ENCODE data around the gene ABCC5. TPM values are rescaled to one million over a fixed set of nuclear protein-coding genes. Genes with fewer than 3 reads are reported as not detected.

Gene ABCC5
- total RNA-seq, 1 experiment from 2014 or later = 9.7 TPM

DNA sequence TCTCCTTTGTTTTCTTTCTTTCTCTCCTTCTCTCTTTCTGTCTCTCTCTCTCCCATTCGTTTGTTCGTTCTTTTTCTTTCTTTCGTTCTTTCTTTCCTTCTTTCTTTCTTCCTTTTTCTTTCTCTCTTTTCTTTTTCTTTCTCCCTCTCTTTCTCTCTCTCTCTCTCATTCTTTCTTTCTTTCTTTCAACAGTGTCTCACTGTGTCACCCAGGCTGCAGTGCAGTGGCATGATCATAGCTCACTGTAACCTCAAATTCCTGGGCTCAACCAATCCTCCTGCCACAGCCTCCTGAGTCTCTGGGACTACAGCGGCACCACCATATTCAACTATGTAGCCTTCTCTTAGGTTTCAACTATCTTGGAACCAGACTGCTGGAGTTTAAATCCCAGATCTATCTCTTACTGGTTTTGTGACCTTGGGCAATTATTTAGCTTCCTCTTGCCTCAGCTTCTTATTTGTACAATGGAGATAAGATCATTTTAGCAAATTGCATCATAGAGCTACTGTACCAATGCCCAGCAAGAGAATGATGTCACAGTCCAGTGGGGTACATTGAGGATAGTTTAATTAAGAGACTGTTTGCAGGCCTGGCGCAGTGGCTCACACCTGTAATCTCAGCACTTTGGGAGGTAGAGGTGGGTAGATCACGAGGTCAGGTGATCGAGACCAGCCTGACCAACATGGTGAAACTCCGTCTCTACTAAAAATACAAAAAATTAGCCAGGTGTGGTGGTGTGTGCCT lies 105.7 kb downstream of the ABCC5 start:
- DNase-seq (ENCODE audit: low read depth, low spot score) = no peak
- in situ Hi-C loops (cut with HindIII; ENCODE audit: low pct_unique_long_range_greater_than_20kb, low sequenced_read_pairs) = no loop called here

DNA sequence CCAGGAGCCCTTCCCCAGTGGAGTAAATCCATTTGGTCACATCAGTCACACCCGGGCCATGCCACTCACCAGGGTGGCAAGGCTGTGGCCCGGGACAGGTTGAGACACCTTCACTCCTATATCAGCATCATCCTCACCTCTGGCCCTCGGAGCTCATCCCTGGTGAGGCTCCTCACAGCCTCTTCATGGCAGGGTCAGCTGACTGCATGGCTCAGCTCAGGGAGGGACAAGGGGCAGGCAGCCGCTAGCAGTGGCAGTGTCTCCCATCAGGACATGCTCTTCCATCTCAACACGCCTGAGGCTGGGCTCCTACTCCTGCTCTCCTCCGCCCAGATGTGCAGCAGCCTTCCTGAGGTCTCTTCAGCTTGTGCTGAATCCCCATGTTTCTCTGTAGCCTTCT lies 106.6 kb downstream of the ABCC5 start:
- in situ Hi-C loops (cut with HindIII; ENCODE audit: low pct_unique_long_range_greater_than_20kb, low sequenced_read_pairs) = no loop called here
- DNase-seq (ENCODE audit: low read depth, low spot score) = no peak

- in situ Hi-C loops (cut with HindIII; ENCODE audit: low pct_unique_long_range_greater_than_20kb, low sequenced_read_pairs) = no loop called here
- DNase-seq (ENCODE audit: low read depth, low spot score) = no peak
Measured at GRCh38 chr3:183909030-183909600, 108.6 kb downstream of the ABCC5 start.

- in situ Hi-C loops (cut with HindIII; ENCODE audit: low pct_unique_long_range_greater_than_20kb, low sequenced_read_pairs) = no loop called here
- DNase-seq (ENCODE audit: low read depth, low spot score) = no peak
Measured at GRCh38 chr3:183907911-183908331, 109.8 kb downstream of the ABCC5 start.

DNA sequence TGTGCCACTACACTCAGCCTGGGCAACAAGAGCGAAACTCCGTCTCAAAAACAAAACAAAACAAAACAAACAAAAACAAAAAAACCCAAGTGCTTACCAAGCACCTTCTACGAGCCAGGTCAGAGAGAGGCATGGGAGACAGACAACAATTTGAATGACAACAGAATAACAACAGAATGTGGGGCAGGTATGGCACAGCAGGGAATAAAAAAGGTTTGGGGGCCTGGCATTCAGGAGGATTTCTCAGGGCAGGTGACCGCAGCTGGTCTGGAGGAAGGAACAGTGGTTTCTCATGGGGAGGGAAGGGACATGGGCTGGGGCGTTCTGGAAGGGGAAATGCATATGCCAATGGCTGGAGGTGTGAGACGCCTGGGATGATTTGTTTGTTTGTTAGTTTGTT lies 110.5 kb downstream of the ABCC5 start:
- no peak for DNase-seq (ENCODE audit: low read depth, low spot score)
- in situ Hi-C loops (cut with HindIII; ENCODE audit: low pct_unique_long_range_greater_than_20kb, low sequenced_read_pairs) = no loop called here

- in situ Hi-C loops (cut with HindIII; ENCODE audit: low pct_unique_long_range_greater_than_20kb, low sequenced_read_pairs) = no loop called here
- no peak for DNase-seq (ENCODE audit: low read depth, low spot score)
Measured at GRCh38 chr3:183906234-183906921, 111.3 kb downstream of the ABCC5 start.

- in situ Hi-C loops (cut with HindIII; ENCODE audit: low pct_unique_long_range_greater_than_20kb, low sequenced_read_pairs) = no loop called here
Measured at GRCh38 chr3:183904833-183905780, 112.6 kb downstream of the ABCC5 start.

DNA sequence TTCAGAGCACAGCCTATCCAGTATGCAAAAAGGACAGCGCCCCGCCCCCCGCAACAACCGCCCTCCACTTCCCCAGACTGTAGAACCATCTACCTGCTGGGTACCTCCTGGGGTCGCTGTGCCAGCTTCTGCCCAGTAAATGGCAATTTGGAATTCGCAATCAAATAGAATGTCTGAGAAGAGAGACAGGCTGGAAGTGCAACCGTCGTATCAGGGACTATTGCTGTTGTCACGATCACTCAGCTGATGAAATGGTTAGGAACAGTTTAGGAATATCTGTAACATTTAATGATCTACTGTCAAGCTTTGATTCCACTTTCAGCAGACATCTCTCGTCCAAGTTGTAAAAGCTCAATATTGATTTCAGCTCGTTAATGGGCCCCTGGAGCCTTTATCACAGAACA lies 119.7 kb downstream of the ABCC5 start:
- in situ Hi-C loops (cut with HindIII; ENCODE audit: low pct_unique_long_range_greater_than_20kb, low sequenced_read_pairs) = loop anchor here (10.0 kb wide), 1 partner anchor 97 kb away; no protein-coding TSS in a partner anchor
- no peak for DNase-seq (ENCODE audit: low read depth, low spot score)

More at GRCh38 chr3:183904833-183905780, 112.6 kb downstream of the ABCC5 start:
- DNase-seq (ENCODE audit: low read depth, low spot score) = no peak

DNA sequence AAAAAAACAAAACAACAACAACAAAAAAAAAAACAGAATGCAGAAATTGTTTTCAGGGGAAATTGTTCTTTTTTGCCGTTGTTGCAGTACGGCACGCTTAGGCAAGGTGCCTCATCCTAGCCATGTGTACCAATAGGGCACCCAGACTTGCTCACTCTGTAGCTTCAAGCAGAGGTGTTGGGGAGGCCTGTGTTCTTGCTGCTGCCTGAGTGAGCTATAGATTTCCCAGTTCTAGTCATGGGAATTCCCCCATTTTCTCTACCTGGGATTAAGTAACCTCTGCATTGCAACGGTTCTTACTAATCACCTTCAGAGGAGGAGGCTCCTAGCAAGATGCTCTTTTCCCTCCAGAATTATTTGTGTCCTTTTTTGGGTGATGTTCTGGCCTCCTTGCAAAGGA lies 120.1 kb downstream of the ABCC5 start:
- in situ Hi-C loops (cut with HindIII; ENCODE audit: low pct_unique_long_range_greater_than_20kb, low sequenced_read_pairs) = loop anchor here (10.0 kb wide), 1 partner anchor 97 kb away; no protein-coding TSS in a partner anchor
- no peak for DNase-seq (ENCODE audit: low read depth, low spot score)

DNA sequence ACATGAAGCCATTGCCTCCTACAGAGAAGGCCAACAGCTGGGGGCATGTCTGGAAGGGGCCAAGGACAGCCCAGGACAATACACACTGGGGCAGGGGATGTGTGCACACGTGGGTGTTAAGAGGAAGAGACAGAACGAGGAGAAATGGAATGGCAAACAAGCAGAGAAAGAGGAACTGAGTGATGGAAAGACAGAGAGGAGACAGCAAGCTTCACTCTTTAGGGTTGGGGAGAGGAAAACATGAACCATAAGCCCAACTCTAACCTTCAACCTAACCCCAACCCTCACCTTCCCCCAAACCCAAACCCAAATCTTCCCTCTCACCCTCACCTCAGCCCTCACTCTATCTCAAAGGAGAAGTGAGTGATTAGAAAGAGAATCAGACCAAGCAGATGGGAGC lies 121.1 kb downstream of the ABCC5 start:
- in situ Hi-C loops (cut with HindIII; ENCODE audit: low pct_unique_long_range_greater_than_20kb, low sequenced_read_pairs) = loop anchor here (10.0 kb wide), 1 partner anchor 98 kb away; no protein-coding TSS in a partner anchor

GRCh38 chr3:183896184-183896583 lies 121.5 kb downstream of the ABCC5 start:
- no peak for DNase-seq (ENCODE audit: low read depth, low spot score)
- in situ Hi-C loops (cut with HindIII; ENCODE audit: low pct_unique_long_range_greater_than_20kb, low sequenced_read_pairs) = loop anchor here (10.0 kb wide), 1 partner anchor 99 kb away; no protein-coding TSS in a partner anchor

More for the DNA sequence above, 121.1 kb downstream of the ABCC5 start:
- DNase-seq (ENCODE audit: low read depth, low spot score) = no peak

DNA sequence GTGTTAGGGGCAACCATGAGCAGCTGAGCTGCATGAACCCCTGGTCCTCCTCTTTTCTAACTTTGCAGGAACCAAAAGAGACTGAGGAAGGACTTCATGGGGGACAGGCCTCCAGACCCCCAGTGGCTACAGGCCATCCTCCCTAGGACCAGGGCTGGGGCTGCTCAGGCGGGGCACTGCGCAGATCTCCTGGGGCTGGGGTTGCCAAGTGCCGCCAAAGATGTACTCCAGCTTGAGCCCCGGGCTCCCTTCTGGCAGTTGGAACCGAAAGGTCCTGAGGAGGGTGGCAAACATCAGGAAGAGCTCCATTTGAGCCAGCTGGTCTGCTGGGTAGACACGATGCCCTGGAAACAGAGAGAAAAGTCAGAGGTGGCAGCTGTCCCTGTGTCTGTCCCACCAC lies 121.9 kb downstream of the ABCC5 start:
- in situ Hi-C loops (cut with HindIII; ENCODE audit: low pct_unique_long_range_greater_than_20kb, low sequenced_read_pairs) = loop anchor here (10.0 kb wide), 1 partner anchor 99 kb away; no protein-coding TSS in a partner anchor
- DNase-seq (ENCODE audit: low read depth, low spot score) = no peak

- DNase-seq (ENCODE audit: low read depth, low spot score) = peak; percentile 76
- in situ Hi-C loops (cut with HindIII; ENCODE audit: low pct_unique_long_range_greater_than_20kb, low sequenced_read_pairs) = loop anchor here (10.0 kb wide), 1 partner anchor 100 kb away; no protein-coding TSS in a partner anchor
Measured at GRCh38 chr3:183895296-183895695, 122.4 kb downstream of the ABCC5 start.

DNA sequence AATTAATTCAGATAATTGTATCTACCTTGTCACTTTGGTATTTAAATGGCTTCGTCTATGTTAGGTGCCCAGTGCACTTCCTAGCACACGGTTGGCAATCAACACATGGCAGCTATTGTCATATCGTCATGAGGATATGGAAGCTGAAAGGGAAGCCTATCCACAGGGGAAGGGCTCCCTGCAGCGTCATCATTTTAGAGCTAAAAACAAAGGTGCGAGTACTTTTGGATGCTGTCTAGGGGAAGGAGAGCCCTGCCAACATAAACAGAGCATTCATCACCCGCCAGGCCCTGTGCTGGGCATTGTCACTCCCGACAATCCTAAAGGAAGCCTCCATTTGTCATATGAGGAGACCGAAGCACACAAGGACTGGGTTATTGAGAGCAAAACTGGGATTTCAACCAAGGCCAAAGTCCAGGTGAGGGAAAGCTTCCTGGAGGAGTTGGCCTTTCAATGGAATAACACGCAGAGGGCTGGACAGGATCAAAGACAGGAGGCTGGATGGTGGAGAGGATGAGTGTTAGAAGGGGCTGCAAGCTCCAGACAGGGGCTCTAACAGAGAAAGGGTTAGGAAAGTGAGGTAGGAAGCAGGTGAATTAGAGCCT lies 125.0 kb downstream of the ABCC5 start:
- in situ Hi-C loops (cut with HindIII; ENCODE audit: low pct_unique_long_range_greater_than_20kb, low sequenced_read_pairs) = loop anchor here (10.0 kb wide), 1 partner anchor 102 kb away; no protein-coding TSS in a partner anchor

DNA sequence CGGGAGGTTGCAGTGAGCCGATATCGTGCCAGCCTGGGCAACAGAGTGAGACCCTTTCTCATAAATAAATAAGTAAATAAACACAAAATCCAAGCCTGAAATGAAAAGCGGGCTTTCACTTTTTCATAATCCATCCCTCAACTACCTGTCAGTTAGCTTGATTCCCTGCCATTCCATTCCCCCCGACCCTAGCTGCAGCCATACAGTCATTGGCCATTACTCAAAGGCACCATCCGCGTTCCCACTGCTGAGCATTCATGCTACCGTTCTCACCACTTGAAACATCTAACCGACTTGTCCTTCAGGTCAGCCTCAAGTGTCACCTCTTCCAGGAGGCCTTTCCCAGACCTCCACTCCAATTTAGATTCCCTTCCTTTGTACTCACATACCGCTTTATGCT lies 131.9 kb downstream of the ABCC5 start:
- in situ Hi-C loops (cut with HindIII; ENCODE audit: low pct_unique_long_range_greater_than_20kb, low sequenced_read_pairs) = no loop called here
- no peak for DNase-seq (ENCODE audit: low read depth, low spot score)

More for the DNA sequence above, 125.0 kb downstream of the ABCC5 start:
- no peak for DNase-seq (ENCODE audit: low read depth, low spot score)

- peak; percentile 94 for DNase-seq (ENCODE audit: low read depth, low spot score)
- in situ Hi-C loops (cut with HindIII; ENCODE audit: low pct_unique_long_range_greater_than_20kb, low sequenced_read_pairs) = no loop called here
Measured at GRCh38 chr3:183884427-183885296, 133.0 kb downstream of the ABCC5 start, which contains the start of gene PARL. TSS of gene PARL (minus strand) at chr3:183884880. CDS start at chr3:183884846, 34 bp downstream.
